Breast epithelium (tissue), 4 donors: ENCODE data around the gene LRRFIP2. TPM values are rescaled to one million over a fixed set of nuclear protein-coding genes. Genes with fewer than 3 reads are reported as not detected.

ENCODE experiments used
- DNase-seq, 2 donors: peaks; one replicate each; pipeline ENCODE4 v3.0.0-alpha.2; 2019; ENCODE audit warnings: low spot score in 2 of 2
- H3K27ac ChIP-seq, 2 donors: fragments of 200-600 bp; sonication (generic) in 1 of 2; one replicate each; pipeline ENCODE4 v1.5.1; 2016 to 2019; ENCODE audit warnings: mild to moderate bottlenecking in 1 of 2
- H3K27me3 ChIP-seq, 2 donors: fragments of 200-600 bp; sonication (generic) in 1 of 2; one replicate each; pipeline versions ENCODE4 v1.5.1 to v1.6.0; 2017 to 2019; ENCODE audit warnings: control low read depth in 1 of 2, mild to moderate bottlenecking in 1 of 2
- H3K36me3 ChIP-seq: fragments of 200-600 bp; one replicate; pipeline ENCODE4 v1.5.1; 2019
- H3K4me1 ChIP-seq, 2 donors: fragments of 200-600 bp; sonication (generic); one replicate each; pipeline ENCODE4 v1.5.1; 2016 to 2019; ENCODE audit warnings: control low read depth in 1 of 2
- H3K4me3 ChIP-seq, 3 donors: fragments of 200-600 bp; sonication (generic); 1 replicate in 2 of 3; 2 replicates in 1 of 3; pipeline ENCODE4 v1.5.1; 2016 to 2019; ENCODE audit warnings: mild to moderate bottlenecking in 3 of 3, moderate library complexity in 2 of 3
- H3K9me3 ChIP-seq, 2 donors: fragments of 200-600 bp; sonication (generic) in 1 of 2; one replicate each; pipeline ENCODE4 v1.5.1; 2016 to 2019; ENCODE audit warnings: control low read depth in 1 of 2
- CTCF ChIP-seq, 3 donors: fragments of 450-650 bp; IDR thresholded peaks; one replicate each; pipeline ENCODE4 v1.5.1; 2016 to 2017; ENCODE audit warnings: antibody characterized with exemption in 3 of 3, mild to moderate bottlenecking in 3 of 3, moderate library complexity in 3 of 3
- POLR2A ChIP-seq: fragments of 450-650 bp; IDR thresholded peaks from one replicate; pipeline ENCODE4 v1.6.1; 2016; ENCODE audit warnings: antibody characterized with exemption, mild to moderate bottlenecking, moderate library complexity
- POLR2AphosphoS5 ChIP-seq, 3 donors: sonication (generic); formaldehyde crosslinking; IDR thresholded peaks; one replicate each; pipeline ENCODE4 v1.6.1; 2017; ENCODE audit warnings: antibody characterized with exemption in 3 of 3
- intact Hi-C: fragments of 100-400 bp; cut with DNase I; formaldehyde crosslinking; loops from one replicate; pipeline ENCODE4 v1.15.1; 2023; ENCODE audit warnings: low total_unique reads
- total RNA-seq, 3 donors: library from RNA; depleted of rRNA; stranded (reverse); fragments of >200 nt; gene quantifications; one replicate each; pipeline ENCODE4 v1.1.0, GENCODE V29; 2016

The LRRFIP2 gene
- total RNA-seq, 3 donors from 2014 or later = 50.2 to 65.9 (median 65.9) TPM

- Histone ChIP-seq H3K36me3 (no peaks in the 10 kb centered on the region), H3K27ac (no peak overlapping the region), H3K27me3 (no peaks in the 10 kb centered on the region), H3K9me3 (no peaks in the 10 kb centered on the region), H3K4me1 (no peaks in the 10 kb centered on the region), H3K4me3 (no peak overlapping the region)
- no peak for DNase-seq
- intact Hi-C loops = no loop called here
- TF ChIP-seq CTCF (IDR thresholded peaks at IDR 0.05) (no peak), POLR2AphosphoS5 (IDR thresholded peaks at IDR 0.05) (no peak), POLR2A (no peak)
Measured at GRCh38 chr3:37131860-37132144, 42.6 kb downstream of the LRRFIP2 start.

- Histone ChIP-seq H3K27ac (no peak overlapping the region), H3K4me1 (no peaks in the 10 kb centered on the region), H3K4me3 (no peak overlapping the region), H3K9me3 (no peaks in the 10 kb centered on the region), H3K27me3 (no peaks in the 10 kb centered on the region), H3K36me3 (no peaks in the 10 kb centered on the region)
- no peak for DNase-seq
- intact Hi-C loops = no loop called here
- TF ChIP-seq CTCF (IDR thresholded peaks at IDR 0.05) = no peak
- no peak for TF ChIP-seq POLR2A
- TF ChIP-seq POLR2AphosphoS5 (IDR thresholded peaks at IDR 0.05) = no peak
Measured at GRCh38 chr3:37130984-37131859, 43.2 kb downstream of the LRRFIP2 start.

GRCh38 chr3:37130448-37130847 lies 43.9 kb downstream of the LRRFIP2 start:
- intact Hi-C loops = no loop called here
- Histone ChIP-seq H3K36me3 (no peaks in the 10 kb centered on the region), H3K4me3 (no peak overlapping the region), H3K9me3 (no peaks in the 10 kb centered on the region), H3K27me3 (no peaks in the 10 kb centered on the region), H3K27ac (no peak overlapping the region), H3K4me1 (no peaks in the 10 kb centered on the region)
- TF ChIP-seq CTCF (IDR thresholded peaks at IDR 0.05) (no peak), POLR2A (no peak), POLR2AphosphoS5 (IDR thresholded peaks at IDR 0.05) (no peak)
- DNase-seq = no peak

GRCh38 chr3:37129871-37130270 lies 44.5 kb downstream of the LRRFIP2 start:
- intact Hi-C loops = no loop called here

More at GRCh38 chr3:37129871-37130270, 44.5 kb downstream of the LRRFIP2 start:
- Histone ChIP-seq H3K27ac (no peak overlapping the region), H3K4me3 (no peak overlapping the region), H3K27me3 (no peaks in the 10 kb centered on the region), H3K36me3 (no peaks in the 10 kb centered on the region), H3K9me3 (no peaks in the 10 kb centered on the region), H3K4me1 (no peaks in the 10 kb centered on the region)
- TF ChIP-seq CTCF (IDR thresholded peaks at IDR 0.05) = no peak
- no peak for TF ChIP-seq POLR2AphosphoS5 (IDR thresholded peaks at IDR 0.05)
- TF ChIP-seq POLR2A = no peak
- DNase-seq = no peak
